8988T (cell line): ENCODE data around the gene CIP2A.
"Not testable (repeated sequence)": the region's sequence is repeated elsewhere in the genome, so short reads cannot be mapped to it uniquely, and the experiment has no call there.

Experiments used
- DNase-seq: peaks from one replicate; pipeline ENCODE4 v3.0.0; 2011

Gene CIP2A

GRCh38 chr3:108589081-108589997 lies at the start of gene CIP2A, which contains the start of gene DZIP3:
Gene CIP2A, minus strand, starts transcription at chr3:108589438. Its CDS starts 63 bp downstream, at chr3:108589375.
Gene DZIP3, plus strand, starts transcription at chr3:108589722. Its CDS starts 15,685 bp downstream, at chr3:108605407.
- peak; percentile 66 for DNase-seq

- no peak for DNase-seq
Measured at GRCh38 chr3:108629974-108630373, 40.7 kb upstream of the CIP2A start.

- DNase-seq = no peak
Measured at GRCh38 chr3:108623504-108623903, 34.3 kb upstream of the CIP2A start.

GRCh38 chr3:108620250-108620649 lies 31.0 kb upstream of the CIP2A start:
- DNase-seq = no peak

GRCh38 chr3:108616090-108616489 lies 26.9 kb upstream of the CIP2A start:
- DNase-seq = not testable (repeated sequence)

- no peak for DNase-seq
Measured at GRCh38 chr3:108610651-108611050, 21.4 kb upstream of the CIP2A start.

GRCh38 chr3:108608750-108609149 lies 19.5 kb upstream of the CIP2A start:
- no peak for DNase-seq

GRCh38 chr3:108605491-108605890 lies 16.3 kb upstream of the CIP2A start:
- DNase-seq = no peak

GRCh38 chr3:108605028-108605427 lies 15.8 kb upstream of the CIP2A start:
- DNase-seq = no peak

- no peak for DNase-seq
Measured at GRCh38 chr3:108603691-108604090, 14.5 kb upstream of the CIP2A start.

- no peak for DNase-seq
Measured at GRCh38 chr3:108602935-108603294, 13.7 kb upstream of the CIP2A start.

GRCh38 chr3:108602249-108602934 lies 13.2 kb upstream of the CIP2A start:
- no peak for DNase-seq

GRCh38 chr3:108599677-108600409 lies 10.6 kb upstream of the CIP2A start:
- DNase-seq = no peak

- DNase-seq = no peak
Measured at GRCh38 chr3:108598375-108598774, 9.1 kb upstream of the CIP2A start.

GRCh38 chr3:108595321-108595720 lies 6.1 kb upstream of the CIP2A start:
- DNase-seq = no peak

- no peak for DNase-seq
Measured at GRCh38 chr3:108590460-108590859, 1.2 kb upstream of the CIP2A start.

GRCh38 chr3:108589998-108590323 lies 723 bp upstream of the CIP2A start:
- DNase-seq = no peak

GRCh38 chr3:108588601-108589000 lies 637 bp downstream of the CIP2A start:
- no peak for DNase-seq

GRCh38 chr3:108578064-108578463 lies 11.2 kb downstream of the CIP2A start:
- DNase-seq = no peak

- DNase-seq = no peak
Measured at GRCh38 chr3:108569336-108569735, 19.9 kb downstream of the CIP2A start.

GRCh38 chr3:108566599-108566998 lies 22.6 kb downstream of the CIP2A start:
- no peak for DNase-seq

GRCh38 chr3:108565506-108565905 lies 23.7 kb downstream of the CIP2A start:
- DNase-seq = no peak

- DNase-seq = no peak
Measured at GRCh38 chr3:108564564-108564963, 24.7 kb downstream of the CIP2A start.

GRCh38 chr3:108562565-108562964 lies 26.7 kb downstream of the CIP2A start:
- DNase-seq = no peak
